Glomerular endothelial cell (primary cell): ENCODE measurements around the gene HSFX1. TPM values are rescaled to one million over a fixed set of nuclear protein-coding genes. Genes with fewer than 3 reads are reported as not detected.
"Not testable (repeated sequence)": the region's sequence is repeated elsewhere in the genome, so short reads cannot be mapped to it uniquely, and the experiment has no call there.

Source experiments
- DNase-seq: peaks from one replicate; pipeline ENCODE4 v3.0.0-alpha.2; 2011; ENCODE audit warnings: low read depth, low spot score; ENCODE audit errors: extremely low read depth
- total RNA-seq: library from RNA; depleted of rRNA; stranded (reverse); fragments of >200 nt; gene quantifications from 2 replicates; pipeline ENCODE4 v1.2.3, GENCODE V29; 2015

The HSFX1 gene, protein sequence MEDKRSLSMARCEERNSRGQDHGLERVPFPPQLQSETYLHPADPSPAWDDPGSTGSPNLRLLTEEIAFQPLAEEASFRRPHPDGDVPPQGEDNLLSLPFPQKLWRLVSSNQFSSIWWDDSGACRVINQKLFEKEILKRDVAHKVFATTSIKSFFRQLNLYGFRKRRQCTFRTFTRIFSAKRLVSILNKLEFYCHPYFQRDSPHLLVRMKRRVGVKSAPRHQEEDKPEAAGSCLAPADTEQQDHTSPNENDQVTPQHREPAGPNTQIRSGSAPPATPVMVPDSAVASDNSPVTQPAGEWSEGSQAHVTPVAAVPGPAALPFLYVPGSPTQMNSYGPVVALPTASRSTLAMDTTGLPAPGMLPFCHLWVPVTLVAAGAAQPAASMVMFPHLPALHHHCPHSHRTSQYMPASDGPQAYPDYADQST
- 1.2 and 2.1 TPM in 2 replicates for total RNA-seq

DNA sequence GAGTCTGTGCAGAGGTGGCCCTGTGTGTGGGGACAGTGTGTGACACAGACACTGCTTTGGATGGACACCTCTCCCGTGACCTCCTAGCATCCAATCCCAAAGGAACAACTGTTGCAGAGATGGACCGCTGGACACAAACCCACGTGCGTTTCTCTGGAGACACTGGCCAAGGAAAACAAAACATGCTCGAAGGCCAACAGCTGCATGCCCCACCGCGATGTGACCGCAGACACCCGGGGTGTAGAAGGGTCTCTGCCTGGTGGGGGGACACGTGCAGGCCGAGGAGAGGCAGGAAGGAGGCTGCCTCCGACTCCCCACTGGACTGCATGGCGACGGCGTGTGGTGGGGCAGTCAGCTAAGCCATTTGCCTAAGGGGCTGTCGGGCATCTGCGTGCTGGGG lies at the start of gene HSFX1:
HSFX1 (plus strand) TSS at position 301 of the 400 bp plus-strand sequence. CDS start 614 bp downstream, outside the sequence.
- not testable (repeated sequence) for DNase-seq

DNA sequence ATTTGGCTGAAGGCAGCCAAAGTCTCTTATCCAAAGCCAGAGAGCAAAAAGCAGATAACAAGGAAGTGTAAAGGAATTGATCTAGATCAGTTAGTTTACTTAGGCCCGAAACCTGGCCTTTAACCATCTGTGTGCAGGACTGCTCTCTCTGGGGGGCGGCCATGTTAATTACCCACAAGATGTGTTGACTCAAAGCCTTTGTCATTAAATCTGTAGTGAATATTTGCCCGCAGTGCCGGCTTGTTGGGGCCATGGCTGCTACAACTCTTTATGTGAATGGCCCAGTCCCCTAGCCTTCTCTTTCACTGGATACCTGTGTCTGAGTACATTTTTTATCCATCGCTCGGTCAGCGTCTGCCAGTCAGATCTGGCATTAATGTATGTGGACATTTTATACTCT lies 46.6 kb upstream of the HSFX1 start:
- not testable (repeated sequence) for DNase-seq

DNA sequence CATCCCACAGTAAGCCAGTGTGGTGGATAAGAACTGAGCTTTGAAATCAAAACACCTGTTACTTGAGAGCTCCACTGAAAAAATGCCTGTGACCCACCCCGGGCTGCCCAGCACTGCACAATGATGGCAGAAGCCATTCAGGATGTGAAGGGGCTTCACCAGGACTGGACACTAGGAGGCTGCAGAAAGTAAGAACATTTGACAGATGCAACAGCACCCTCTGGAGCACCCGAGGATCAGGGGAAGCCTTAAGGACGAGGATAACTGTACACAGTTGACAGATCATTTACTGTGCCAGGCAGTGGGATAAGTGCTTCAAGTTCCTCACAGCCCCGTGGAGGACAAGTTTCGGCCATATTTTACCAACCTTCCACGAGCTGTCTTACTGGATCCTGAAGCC lies 31.6 kb upstream of the HSFX1 start:
- not testable (repeated sequence) for DNase-seq

DNA sequence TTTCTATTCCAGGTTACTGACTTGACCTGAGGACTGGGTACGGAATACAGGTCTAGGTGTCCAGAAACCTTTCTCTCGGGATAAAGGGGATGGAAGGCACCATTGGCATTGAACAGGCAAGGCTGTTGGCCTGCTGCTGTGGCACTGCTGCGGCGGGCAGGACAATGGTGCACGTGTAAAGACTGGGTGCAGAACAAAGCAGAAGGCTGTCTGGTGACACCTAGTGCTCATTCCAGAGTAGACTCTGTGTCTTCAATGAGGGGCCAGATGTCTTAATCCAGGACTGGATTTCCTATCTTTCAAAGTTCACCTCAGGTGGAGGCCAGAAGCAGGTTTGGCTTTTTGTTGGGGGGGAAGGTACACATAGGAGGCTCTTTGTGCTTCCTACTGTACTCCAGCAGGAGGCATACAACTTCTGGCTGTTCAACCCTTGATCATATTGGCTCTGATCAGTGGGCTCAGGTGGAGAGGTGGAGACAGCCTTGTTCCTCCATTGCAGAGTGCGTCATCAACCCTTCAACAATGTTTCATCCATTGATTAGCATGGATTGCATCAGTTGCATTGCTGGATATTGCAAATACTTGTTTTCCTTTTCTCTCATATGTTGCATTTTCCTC lies 27.4 kb upstream of the HSFX1 start:
- not testable (repeated sequence) for DNase-seq

DNA sequence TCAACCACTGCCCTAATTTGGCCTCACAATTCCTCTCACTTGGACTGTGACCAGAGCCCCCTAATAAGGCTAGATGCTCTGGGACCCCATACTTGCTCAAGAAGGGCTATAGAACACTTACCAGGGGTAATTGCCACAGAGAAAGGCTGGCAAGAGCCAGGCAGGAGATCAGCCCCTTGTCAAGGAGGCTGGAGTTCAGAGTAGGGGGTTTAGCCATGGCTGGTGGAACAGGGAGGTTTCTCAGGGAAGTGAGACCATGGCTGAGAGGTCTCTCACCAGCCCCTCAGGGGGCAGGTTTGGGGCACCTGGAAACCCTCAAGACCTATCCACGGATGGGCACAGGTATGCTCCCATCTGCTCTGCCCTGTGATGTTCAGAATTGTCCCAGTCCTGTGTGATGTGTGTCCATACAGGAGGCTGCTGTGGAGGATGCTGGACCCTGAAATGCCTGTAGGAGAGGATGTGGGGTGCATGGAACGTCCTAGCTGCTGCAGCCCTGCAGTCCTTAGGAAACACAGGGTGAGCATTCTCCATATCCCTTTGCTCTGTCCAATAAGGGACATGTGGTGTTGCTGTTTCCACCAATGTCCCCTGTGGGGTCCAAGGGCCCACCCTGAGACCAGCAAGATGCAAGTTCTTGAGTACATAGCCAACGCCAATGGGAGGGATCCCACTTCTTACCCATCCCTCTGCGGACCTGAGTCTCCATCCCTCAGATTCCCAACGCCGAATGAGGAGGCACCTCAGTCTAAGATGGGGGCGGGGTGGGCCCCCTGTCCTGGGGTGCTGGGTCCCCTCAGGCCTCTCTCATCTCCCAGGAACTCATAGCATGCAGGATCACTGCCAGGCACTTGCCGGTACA lies 16.4 kb upstream of the HSFX1 start:
- DNase-seq, result no peak

DNA sequence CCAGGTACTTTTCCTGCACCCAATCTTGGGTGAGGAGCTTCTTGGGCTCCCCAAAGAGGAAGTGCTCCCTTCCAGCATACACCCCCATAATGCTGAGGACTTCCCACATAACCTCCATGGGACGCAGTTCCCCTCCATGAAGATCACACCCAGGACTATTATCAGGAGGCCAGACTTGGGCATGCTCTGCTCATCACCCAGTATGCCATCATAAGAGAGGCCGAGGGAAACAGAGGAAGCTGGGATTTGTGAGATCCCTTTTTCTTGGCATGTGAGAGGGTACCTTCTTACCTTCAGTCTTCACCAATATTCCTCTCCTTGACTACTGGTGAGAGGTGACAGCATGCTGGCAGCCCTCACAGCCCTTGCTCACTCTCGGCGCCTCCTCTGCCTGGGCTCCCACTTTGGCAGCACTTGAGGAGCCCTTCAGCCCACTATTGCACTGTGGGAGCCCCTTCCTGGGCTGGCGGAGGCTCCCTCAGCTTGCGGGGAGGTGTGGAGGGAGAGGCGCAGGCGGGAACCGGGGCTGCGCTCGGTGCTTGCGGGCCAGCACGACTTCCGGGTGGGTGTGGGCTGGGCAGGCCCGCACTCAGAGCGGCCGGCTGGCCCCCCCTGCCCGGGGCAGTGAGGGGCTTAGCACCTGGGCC lies 15.7 kb upstream of the HSFX1 start:
- DNase-seq, result no peak

DNA sequence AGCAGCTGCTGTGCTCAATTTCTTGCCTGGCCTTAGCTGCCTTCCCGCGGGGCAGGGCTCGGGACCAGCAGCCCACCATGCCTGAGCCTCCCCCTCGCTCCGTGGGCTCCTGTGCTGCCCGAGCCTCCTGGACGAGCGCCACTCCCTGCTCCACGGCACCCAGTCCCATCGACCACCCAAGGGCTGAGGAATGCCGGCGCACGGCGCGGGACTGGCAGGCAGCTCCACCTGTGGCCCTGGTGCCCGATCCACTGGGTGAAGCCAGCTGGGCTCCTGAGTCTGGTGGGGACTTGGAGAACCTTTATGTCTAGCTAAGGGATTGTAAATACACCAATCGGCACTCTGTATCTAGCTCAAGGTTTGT lies 15.2 kb upstream of the HSFX1 start:
- DNase-seq, result not testable (repeated sequence)

DNA sequence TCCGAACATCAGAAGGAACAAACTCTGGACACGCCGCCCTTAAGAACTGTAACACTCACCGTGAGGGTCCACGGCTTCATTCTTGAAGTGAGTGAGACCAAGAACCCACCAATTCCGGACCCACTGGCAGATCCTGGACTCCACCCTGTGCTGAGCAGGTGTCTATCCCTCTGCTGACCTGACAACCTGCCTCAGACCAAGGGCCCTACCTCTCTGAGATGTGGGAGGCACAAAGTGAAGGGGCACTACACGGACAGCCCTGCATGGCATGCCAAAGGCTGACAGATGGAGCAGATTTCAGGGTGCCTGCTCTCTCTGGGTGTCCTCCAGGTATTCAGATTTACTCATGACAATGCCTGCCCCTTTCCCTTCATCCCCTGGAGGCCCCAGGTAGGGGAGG lies 14.0 kb upstream of the HSFX1 start:
- DNase-seq, result no peak

DNA sequence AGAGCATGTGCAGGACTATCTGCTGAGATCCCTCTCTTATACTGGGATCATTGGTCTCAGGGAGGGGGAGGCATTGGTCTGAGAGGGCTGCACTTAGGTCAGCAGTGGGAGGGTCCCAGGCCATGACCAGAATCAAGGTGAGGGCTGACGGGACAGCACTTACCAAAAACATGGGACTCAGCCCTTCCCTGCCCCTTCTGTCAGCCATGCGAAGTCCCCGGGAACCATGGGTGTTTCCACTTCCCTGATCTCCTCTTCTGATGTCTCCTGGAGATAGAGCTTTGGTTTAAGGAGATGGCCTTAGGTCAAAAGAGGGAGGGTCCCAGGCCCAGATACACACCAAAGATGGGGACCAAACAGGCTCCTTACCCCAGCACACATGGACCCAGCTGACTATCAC lies 12.9 kb upstream of the HSFX1 start:
- no peak for DNase-seq

DNA sequence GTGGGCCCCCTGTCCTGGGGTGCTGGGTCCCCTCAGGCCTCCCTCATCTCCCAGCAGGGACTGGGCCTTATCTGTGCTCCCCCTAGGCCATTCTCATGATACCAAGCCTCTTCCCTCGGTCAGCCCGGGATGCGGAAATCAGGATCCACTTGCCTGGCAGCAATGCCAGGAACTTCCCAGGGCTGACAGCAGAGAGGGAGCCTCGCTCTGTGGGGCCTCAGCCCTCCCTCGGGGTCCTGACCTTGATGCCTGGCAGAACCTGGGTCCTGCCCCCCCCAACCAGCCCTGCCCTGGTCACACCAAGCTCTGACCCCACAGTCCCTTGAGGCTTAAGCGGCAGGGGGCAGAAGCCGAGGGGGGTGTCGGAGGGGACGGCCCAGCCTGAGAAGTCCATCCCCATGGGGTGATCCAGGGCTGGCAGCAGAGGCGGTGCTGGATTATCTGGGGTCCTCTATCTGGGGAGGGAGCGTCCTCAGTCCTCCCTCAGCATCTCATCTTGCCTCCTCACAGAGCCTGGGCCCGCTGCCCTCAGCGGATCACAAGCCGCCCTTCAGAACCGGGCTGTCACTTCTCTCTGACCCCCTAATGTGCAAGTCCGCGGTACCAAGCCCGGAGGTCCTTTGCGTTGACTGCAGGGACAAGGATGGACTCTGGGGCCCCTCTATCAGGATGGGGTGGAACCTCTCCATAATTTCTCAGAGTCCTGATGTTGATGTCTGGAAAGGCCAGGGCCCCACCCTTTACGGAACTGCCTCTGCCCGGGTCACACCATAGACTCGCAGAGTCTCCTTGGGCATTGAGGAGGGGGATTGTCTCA lies 11.8 kb upstream of the HSFX1 start:
- DNase-seq, result not testable (repeated sequence)

DNA sequence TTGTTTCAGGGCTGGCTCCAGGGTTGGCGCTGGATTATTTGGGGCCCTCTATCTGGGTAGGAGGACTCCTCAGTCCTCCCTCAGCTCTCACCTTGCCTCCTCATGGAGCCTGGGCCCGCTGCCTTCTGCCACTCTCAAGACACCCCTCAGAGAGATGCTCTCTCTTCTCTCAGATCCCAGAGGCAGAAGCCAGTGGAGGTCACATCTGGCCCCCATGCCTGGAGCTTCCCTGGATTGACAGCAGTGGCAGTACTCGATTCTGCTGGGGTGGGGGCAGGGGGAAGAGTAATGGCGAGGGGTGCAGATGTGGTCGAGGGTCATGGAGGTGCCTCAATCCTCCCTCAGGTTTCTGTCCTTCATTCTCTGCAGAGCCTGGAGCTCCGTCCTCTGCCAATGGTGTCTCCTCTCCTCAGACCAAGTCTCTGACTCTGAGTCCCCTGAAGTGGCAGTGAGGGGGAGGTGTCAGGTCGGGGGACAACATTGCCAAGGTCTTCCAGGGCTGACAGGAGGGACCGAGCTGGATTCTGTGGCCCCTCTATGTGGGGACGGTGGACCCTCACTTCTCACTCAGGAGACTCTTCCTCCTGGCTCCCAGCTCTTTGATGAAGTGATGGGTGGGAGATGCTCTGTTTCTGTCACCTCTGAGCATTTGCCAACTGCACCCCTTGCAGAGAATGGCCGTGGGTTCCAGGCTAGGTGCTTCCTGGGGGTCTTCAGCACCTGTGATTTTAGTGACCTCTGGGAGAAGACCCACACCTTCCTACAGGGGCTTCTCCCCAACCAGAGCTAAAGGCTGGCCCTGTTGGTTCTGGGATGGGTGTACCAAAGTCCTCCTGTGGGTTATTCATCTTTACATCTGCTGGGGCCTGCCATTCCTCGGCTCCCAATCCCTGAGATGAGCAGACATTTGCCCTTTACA lies 10.9 kb upstream of the HSFX1 start:
- DNase-seq, result no peak

DNA sequence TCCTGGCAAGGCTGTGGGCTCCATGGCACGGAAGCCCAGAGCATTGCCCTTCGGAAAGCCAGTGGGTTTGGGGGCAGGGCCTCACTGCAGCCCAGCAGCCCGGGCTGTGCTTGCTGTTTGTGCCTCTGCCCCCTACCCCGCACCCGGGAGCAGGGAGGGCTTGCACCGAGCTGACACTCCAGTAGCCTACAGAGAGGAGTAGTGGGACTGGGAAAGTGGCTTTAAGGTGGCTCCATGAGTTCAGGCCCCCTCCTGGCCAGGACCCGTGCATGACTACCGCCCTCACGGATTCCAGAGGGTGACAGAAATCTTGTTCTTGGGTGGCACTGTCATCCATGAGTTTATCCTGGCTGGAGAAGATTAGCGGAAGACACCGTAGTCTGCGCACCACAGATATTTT lies 3.5 kb upstream of the HSFX1 start:
- not testable (repeated sequence) for DNase-seq

DNA sequence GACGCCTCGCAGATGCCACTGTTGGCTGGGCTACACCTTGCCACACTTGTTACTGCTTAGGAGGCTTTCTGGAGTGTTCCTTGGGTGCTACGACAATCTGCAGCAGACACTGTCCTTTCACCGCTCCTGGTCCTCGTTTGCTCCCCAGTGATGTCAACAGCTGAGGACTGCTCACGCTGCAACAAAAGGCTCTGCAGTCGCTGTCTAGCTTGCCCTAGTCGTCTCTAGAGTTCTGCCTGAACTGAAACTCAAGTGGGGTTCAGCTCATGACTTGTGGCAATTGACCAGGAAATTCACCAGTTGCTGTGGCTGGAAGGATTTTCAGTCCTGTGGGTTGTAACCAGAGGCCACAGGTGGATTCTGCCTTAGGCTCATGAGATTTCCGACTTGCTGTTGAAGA lies 842 bp upstream of the HSFX1 start:
- DNase-seq, result not testable (repeated sequence)

DNA sequence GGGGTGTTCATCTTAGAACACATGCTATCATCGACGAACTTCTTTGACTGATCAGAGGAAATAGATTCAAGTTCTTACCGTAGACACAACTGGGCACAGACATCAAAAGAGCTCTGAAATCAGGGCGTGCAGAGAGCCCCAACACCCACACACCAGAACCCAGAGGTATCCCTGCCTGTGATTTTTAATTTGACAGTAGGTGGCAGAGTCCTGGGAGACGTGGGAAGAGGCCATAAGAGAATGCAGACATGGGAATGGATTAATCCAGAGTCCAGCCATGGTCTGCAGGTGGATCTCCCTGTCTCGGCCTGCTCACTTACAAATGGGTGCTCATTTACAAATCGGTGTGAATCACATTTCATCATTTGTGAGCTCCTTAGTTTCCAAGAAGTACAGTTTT lies 4.1 kb downstream of the HSFX1 start:
- not testable (repeated sequence) for DNase-seq

DNA sequence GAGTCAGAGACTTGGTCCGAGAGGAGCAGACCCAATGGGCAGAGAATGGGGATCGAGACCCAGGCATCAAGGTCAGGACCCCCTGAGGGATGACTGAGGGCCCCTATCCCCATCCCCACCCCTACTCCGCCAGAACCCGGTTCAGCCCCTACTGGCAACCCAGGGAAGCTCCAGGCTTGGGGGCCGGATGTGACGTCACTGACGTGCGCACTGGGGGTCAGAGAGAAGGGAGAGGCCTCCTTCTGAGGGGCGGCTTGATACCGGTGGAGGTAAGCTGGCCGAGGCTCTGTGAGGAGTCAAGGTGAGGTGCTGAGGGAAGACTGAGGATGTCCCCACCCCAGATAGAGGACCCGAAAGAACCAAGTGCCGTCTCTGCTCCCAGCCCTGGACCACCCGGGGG lies 7.9 kb downstream of the HSFX1 start, which contains the start of gene MAGEA9:
MAGEA9 (plus strand) TSS at position 204 of the 400 bp plus-strand sequence. CDS start 4,281 bp downstream, outside the sequence.
- not testable (repeated sequence) for DNase-seq

DNA sequence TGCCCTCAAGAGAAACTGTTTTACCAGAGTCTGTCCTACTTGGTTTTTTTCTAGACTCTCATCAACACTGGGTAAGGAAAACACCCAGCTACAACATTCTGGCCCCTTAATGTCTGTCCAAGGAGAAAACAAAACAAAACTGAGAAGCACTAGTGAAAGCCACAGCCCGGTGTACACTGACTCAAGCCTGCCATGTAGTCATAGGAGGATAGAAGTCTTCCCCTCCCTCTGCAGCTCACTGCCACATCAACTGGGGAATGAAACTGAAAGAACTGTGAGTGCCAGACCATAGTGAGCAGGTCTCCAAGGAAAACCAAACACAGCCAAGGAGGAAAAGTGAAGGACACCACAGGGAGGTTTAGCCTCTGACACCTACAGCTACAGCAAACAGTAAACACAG lies 21.7 kb downstream of the HSFX1 start:
- not testable (repeated sequence) for DNase-seq

DNA sequence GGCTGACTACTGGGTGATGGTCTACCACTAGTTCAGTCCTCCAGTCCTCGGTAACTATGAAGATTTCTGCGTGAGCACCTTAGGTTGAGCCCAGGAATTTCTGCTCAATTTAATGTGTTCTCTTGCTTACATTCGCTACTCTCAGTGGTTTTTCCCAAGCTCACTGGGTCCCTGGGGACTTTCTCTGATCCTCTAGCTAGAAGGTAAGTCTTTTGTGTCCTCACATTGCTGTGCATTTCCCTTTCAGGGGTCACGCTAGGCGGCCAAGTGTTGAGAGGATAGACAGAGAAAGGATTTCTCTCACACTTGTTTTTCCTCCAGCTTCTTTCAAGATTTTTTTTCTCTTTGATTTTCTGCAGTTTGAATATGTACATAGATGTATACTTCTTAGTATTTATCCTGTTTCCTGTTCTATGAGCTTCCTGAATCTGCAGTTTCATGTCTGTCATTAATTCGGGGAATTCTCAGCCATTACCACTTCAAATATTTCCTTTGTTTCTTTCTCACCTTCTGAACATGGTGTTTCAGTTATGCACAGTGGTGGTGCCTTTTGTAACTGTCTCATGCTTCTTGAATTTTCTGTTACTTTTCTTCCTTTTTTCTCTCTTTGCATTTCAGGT lies 25.3 kb downstream of the HSFX1 start:
- no peak for DNase-seq

DNA sequence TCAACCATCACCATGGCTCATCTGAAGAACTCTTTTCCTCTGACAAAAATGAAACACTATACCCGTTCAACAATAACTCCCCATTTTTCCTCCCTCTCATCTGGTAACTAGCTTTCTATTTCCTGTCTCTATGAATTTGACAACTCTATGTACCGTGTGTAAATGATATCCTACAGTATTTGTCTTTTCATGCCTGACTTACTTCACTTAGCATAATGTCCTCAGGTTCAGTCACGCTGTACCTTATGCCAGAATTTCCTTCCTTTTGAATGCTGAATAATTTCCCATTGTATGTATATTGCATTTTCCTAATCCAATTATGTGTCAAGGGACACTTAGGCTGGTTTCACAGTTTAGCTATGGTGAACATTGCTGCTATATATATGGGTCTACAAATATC lies 26.1 kb downstream of the HSFX1 start:
- no peak for DNase-seq
